SK-N-SH treated with all-trans-retinoic acid at 6 μM for 48 hours (cell line): ENCODE measurements around the gene PTF1A.

ENCODE experiments used
- ARNTL ChIP-seq: fragments of 450-650 bp; formaldehyde crosslinking; IDR thresholded peaks from 2 replicates; pipeline ENCODE4 v1.5.0; 2020; ENCODE audit warnings: low read depth, mild to moderate bottlenecking, moderate library complexity, borderline replicate concordance
- BACH2 ChIP-seq: fragments of 250-450 bp; sonication (Bioruptor Pico); IDR thresholded peaks from 2 replicates; pipeline ENCODE4 v1.9.0; 2021; ENCODE audit warnings: mild to moderate bottlenecking, borderline replicate concordance
- CSRNP3 ChIP-seq: fragments of 250-450 bp; sonication (Bioruptor Pico); IDR thresholded peaks from 2 replicates; pipeline ENCODE4 v1.5.1; 2021; ENCODE audit warnings: mild to moderate bottlenecking, moderate library complexity
- ESRRG ChIP-seq: fragments of 250-450 bp; sonication (Bioruptor Pico); IDR thresholded peaks from 2 replicates; pipeline ENCODE4 v1.6.1; 2021; ENCODE audit warnings: mild to moderate bottlenecking
- PPARA ChIP-seq: fragments of 250-450 bp; sonication (Bioruptor Pico); IDR thresholded peaks from 2 replicates; pipeline ENCODE4 v1.5.0; 2020; ENCODE audit warnings: mild to moderate bottlenecking, borderline replicate concordance
- RARB ChIP-seq: fragments of 250-450 bp; sonication (Bioruptor Pico); IDR thresholded peaks from 2 replicates; pipeline ENCODE4 v1.8.0; 2021; ENCODE audit warnings: mild to moderate bottlenecking, moderate library complexity
- TCF4 ChIP-seq: fragments of 250-450 bp; sonication (Bioruptor Pico); IDR thresholded peaks from 2 replicates; pipeline ENCODE4 v1.8.0; 2021; ENCODE audit warnings: mild to moderate bottlenecking, moderate library complexity, borderline replicate concordance
- ZC3H10 ChIP-seq: fragments of 250-450 bp; sonication (Bioruptor Pico); IDR thresholded peaks from 2 replicates; pipeline ENCODE4 v1.5.1; 2021; ENCODE audit warnings: mild to moderate bottlenecking, moderate library complexity
- ZNF8 ChIP-seq: fragments of 450-650 bp; formaldehyde crosslinking; IDR thresholded peaks from 2 replicates; pipeline ENCODE4 v1.5.0; 2020; ENCODE audit warnings: mild to moderate bottlenecking, moderate library complexity
- TF ChIP-seq, protein P1 (sequence below): fragments of 250-450 bp; sonication (Bioruptor Pico); IDR thresholded peaks from 2 replicates; pipeline ENCODE4 v1.8.0; 2020; ENCODE audit warnings: mild to moderate bottlenecking, moderate library complexity, borderline replicate concordance
- TF ChIP-seq, protein P2 (sequence below): fragments of 250-450 bp; sonication (Bioruptor Pico); IDR thresholded peaks from 2 replicates; pipeline ENCODE4 v1.8.0; 2021; ENCODE audit warnings: low read depth, mild to moderate bottlenecking, moderate library complexity, borderline replicate concordance
- TF ChIP-seq, protein P3 (sequence below): fragments of 250-450 bp; sonication (Bioruptor Pico); IDR thresholded peaks from 2 replicates; pipeline ENCODE4 v1.5.1; 2020; ENCODE audit warnings: low read depth, mild to moderate bottlenecking, moderate library complexity
- TF ChIP-seq, protein P4 (sequence below): fragments of 250-450 bp; sonication (Bioruptor Pico); IDR thresholded peaks from 2 replicates; pipeline ENCODE4 v1.5.0; 2020; ENCODE audit warnings: mild to moderate bottlenecking, moderate library complexity

GRCh38 chr10:23147035-23147434, 45.1 kb upstream of the PTF1A start:
- TF ChIP-seq ZC3H10 (CRISPR knock-in tag) (no peak), ZNF8 (CRISPR knock-in tag) (no peak), RARB (CRISPR knock-in tag) (no peak), ARNTL (no peak), BACH2 (CRISPR knock-in tag) (no peak), PPARA (CRISPR knock-in tag) (no peak), CSRNP3 (CRISPR knock-in tag) (no peak), ESRRG (CRISPR knock-in tag) (no peak), TCF4 (no peak)
- TF ChIP-seq, protein P1, sequence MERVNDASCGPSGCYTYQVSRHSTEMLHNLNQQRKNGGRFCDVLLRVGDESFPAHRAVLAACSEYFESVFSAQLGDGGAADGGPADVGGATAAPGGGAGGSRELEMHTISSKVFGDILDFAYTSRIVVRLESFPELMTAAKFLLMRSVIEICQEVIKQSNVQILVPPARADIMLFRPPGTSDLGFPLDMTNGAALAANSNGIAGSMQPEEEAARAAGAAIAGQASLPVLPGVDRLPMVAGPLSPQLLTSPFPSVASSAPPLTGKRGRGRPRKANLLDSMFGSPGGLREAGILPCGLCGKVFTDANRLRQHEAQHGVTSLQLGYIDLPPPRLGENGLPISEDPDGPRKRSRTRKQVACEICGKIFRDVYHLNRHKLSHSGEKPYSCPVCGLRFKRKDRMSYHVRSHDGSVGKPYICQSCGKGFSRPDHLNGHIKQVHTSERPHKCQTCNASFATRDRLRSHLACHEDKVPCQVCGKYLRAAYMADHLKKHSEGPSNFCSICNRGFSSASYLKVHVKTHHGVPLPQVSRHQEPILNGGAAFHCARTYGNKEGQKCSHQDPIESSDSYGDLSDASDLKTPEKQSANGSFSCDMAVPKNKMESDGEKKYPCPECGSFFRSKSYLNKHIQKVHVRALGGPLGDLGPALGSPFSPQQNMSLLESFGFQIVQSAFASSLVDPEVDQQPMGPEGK, result no peak
- TF ChIP-seq, protein P2, sequence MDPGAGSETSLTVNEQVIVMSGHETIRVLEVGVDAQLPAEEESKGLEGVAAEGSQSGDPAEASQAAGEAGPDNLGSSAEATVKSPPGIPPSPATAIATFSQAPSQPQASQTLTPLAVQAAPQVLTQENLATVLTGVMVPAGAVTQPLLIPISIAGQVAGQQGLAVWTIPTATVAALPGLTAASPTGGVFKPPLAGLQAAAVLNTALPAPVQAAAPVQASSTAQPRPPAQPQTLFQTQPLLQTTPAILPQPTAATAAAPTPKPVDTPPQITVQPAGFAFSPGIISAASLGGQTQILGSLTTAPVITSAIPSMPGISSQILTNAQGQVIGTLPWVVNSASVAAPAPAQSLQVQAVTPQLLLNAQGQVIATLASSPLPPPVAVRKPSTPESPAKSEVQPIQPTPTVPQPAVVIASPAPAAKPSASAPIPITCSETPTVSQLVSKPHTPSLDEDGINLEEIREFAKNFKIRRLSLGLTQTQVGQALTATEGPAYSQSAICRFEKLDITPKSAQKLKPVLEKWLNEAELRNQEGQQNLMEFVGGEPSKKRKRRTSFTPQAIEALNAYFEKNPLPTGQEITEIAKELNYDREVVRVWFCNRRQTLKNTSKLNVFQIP, result no peak
- TF ChIP-seq, protein P3, sequence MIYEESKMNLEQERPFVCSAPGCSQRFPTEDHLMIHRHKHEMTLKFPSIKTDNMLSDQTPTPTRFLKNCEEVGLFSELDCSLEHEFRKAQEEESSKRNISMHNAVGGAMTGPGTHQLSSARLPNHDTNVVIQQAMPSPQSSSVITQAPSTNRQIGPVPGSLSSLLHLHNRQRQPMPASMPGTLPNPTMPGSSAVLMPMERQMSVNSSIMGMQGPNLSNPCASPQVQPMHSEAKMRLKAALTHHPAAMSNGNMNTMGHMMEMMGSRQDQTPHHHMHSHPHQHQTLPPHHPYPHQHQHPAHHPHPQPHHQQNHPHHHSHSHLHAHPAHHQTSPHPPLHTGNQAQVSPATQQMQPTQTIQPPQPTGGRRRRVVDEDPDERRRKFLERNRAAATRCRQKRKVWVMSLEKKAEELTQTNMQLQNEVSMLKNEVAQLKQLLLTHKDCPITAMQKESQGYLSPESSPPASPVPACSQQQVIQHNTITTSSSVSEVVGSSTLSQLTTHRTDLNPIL, result no peak
- TF ChIP-seq, protein P4, sequence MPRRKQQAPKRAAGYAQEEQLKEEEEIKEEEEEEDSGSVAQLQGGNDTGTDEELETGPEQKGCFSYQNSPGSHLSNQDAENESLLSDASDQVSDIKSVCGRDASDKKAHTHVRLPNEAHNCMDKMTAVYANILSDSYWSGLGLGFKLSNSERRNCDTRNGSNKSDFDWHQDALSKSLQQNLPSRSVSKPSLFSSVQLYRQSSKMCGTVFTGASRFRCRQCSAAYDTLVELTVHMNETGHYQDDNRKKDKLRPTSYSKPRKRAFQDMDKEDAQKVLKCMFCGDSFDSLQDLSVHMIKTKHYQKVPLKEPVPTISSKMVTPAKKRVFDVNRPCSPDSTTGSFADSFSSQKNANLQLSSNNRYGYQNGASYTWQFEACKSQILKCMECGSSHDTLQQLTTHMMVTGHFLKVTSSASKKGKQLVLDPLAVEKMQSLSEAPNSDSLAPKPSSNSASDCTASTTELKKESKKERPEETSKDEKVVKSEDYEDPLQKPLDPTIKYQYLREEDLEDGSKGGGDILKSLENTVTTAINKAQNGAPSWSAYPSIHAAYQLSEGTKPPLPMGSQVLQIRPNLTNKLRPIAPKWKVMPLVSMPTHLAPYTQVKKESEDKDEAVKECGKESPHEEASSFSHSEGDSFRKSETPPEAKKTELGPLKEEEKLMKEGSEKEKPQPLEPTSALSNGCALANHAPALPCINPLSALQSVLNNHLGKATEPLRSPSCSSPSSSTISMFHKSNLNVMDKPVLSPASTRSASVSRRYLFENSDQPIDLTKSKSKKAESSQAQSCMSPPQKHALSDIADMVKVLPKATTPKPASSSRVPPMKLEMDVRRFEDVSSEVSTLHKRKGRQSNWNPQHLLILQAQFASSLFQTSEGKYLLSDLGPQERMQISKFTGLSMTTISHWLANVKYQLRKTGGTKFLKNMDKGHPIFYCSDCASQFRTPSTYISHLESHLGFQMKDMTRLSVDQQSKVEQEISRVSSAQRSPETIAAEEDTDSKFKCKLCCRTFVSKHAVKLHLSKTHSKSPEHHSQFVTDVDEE (CRISPR knock-in tag), result no peak
